HL-60 (cell line): ENCODE results near the gene SNX2.
"Not testable (repeated sequence)": the region's sequence is repeated elsewhere in the genome, so short reads cannot be mapped to it uniquely, and the experiment has no call there.

Experiments used
- DNase-seq, 2 experiments: peaks; one replicate each; pipeline ENCODE4 v3.0.0-alpha.2; 2010 to 2020; ENCODE audit warnings: low read depth in 1 of 2, low spot score in 1 of 2
- H3K27ac ChIP-seq: fragments of 250-450 bp; sonication (Bioruptor Pico); replicated peaks from 2 replicates; pipeline ENCODE4 v1.5.1; 2020; ENCODE audit warnings: mild to moderate bottlenecking, moderate library complexity
- H3K27me3 ChIP-seq: fragments of 250-450 bp; sonication (Bioruptor Pico); 2 replicates; pipeline ENCODE4 v1.5.1; 2021; ENCODE audit warnings: mild to moderate bottlenecking, moderate library complexity; ENCODE audit not compliant: insufficient read depth, poor library complexity, severe bottlenecking
- H3K4me3 ChIP-seq: replicated peaks from 2 replicates; pipeline ENCODE4 v1.5.1; 2011; ENCODE audit warnings: mild to moderate bottlenecking, control low read depth, low read length; ENCODE audit not compliant: insufficient read depth
- GABPA ChIP-seq: IDR thresholded peaks from 2 replicates; pipeline ENCODE4 v1.6.1; 2012; ENCODE audit warnings: low read depth
- POLR2AphosphoS5 ChIP-seq: IDR thresholded peaks from 2 replicates; pipeline ENCODE4 v1.6.1; 2012; ENCODE audit warnings: low read depth
- SPI1 ChIP-seq: IDR thresholded peaks from 2 replicates; pipeline ENCODE4 v1.6.1; 2012; ENCODE audit warnings: low read depth, mild to moderate bottlenecking, borderline replicate concordance
- TF ChIP-seq, protein P1 (sequence below): IDR thresholded peaks from one replicate; pipeline ENCODE4 v1.5.1; 2011; ENCODE audit warnings: low read length, control low read depth, inconsistent platforms; ENCODE audit not compliant: insufficient read depth
- TF ChIP-seq, protein P2 (sequence below): IDR thresholded peaks from 2 replicates; pipeline ENCODE4 v1.6.1; 2012; ENCODE audit warnings: low read depth; ENCODE audit not compliant: insufficient replicate concordance

SNX2 gene

DNA sequence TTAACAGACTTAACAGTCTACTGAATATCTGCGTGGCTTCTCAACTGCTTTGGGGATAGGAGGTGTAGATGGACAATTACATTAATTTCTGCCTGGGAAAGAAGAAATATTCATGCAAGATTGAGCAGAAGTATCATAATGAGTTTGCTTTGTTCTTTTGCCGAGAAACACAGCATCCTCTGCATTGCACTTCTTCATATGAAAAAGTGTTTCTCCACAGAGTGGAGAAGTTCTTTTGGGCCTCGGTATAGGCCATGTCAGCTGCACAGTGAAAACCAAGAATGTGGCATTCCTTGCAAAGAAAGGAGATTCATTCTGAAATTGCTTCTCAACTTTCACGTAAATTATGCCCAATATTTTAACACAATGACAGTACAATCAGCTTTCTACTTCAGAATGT is 17.6 kb upstream of the SNX2 start:
- no peak overlapping the region for H3K4me3 ChIP-seq
- no peak overlapping the region for H3K27ac ChIP-seq
- H3K27me3 ChIP-seq: no peaks in the 10 kb centered on the region
- TF ChIP-seq POLR2AphosphoS5 (no peak), SPI1 (no peak), GABPA (no peak)
- TF ChIP-seq, protein P1, sequence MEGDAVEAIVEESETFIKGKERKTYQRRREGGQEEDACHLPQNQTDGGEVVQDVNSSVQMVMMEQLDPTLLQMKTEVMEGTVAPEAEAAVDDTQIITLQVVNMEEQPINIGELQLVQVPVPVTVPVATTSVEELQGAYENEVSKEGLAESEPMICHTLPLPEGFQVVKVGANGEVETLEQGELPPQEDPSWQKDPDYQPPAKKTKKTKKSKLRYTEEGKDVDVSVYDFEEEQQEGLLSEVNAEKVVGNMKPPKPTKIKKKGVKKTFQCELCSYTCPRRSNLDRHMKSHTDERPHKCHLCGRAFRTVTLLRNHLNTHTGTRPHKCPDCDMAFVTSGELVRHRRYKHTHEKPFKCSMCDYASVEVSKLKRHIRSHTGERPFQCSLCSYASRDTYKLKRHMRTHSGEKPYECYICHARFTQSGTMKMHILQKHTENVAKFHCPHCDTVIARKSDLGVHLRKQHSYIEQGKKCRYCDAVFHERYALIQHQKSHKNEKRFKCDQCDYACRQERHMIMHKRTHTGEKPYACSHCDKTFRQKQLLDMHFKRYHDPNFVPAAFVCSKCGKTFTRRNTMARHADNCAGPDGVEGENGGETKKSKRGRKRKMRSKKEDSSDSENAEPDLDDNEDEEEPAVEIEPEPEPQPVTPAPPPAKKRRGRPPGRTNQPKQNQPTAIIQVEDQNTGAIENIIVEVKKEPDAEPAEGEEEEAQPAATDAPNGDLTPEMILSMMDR: no peak
- TF ChIP-seq, protein P2, sequence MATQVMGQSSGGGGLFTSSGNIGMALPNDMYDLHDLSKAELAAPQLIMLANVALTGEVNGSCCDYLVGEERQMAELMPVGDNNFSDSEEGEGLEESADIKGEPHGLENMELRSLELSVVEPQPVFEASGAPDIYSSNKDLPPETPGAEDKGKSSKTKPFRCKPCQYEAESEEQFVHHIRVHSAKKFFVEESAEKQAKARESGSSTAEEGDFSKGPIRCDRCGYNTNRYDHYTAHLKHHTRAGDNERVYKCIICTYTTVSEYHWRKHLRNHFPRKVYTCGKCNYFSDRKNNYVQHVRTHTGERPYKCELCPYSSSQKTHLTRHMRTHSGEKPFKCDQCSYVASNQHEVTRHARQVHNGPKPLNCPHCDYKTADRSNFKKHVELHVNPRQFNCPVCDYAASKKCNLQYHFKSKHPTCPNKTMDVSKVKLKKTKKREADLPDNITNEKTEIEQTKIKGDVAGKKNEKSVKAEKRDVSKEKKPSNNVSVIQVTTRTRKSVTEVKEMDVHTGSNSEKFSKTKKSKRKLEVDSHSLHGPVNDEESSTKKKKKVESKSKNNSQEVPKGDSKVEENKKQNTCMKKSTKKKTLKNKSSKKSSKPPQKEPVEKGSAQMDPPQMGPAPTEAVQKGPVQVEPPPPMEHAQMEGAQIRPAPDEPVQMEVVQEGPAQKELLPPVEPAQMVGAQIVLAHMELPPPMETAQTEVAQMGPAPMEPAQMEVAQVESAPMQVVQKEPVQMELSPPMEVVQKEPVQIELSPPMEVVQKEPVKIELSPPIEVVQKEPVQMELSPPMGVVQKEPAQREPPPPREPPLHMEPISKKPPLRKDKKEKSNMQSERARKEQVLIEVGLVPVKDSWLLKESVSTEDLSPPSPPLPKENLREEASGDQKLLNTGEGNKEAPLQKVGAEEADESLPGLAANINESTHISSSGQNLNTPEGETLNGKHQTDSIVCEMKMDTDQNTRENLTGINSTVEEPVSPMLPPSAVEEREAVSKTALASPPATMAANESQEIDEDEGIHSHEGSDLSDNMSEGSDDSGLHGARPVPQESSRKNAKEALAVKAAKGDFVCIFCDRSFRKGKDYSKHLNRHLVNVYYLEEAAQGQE: no peak
- no peak for DNase-seq

DNA sequence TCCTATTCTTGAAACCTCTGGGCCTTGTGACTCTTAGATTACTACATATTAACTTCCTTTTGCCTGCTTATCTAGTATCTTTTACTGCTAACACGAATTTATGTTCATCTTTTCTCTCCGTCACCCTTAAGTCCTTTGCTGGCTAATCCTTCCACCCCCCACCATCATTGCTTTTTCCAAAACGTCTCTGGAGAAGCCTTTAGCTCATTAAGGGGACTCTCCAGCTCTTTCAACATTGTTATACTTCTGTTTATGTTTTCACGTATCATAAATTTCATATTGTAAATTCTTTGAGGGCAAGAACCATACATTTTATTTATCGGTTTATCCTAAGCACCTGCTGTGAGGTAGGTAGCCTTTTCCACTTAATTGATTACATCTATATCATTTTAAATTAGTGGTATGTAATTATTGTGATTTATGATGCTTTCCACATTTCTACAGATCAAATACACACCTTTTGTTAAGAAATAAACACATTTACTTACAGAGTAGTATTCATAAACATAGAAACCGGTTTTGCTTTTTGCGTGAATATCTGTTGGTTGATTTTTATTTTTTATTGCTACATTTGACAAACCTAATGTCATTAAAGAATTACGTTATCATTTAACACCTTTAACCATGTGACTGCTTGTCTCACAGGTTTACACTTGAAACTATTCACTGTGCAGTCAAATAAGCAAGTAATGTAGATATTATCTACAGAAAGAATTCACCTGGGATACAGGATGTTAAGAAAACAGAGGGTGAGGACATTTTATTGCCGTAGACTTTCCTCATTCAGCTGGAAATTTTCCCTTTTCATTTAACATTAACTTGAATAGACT is 15.4 kb upstream of the SNX2 start:
- DNase-seq: no peak
- no peak overlapping the region for H3K27ac ChIP-seq
- TF ChIP-seq SPI1: no peak
- TF ChIP-seq, protein P1: no peak

DNA sequence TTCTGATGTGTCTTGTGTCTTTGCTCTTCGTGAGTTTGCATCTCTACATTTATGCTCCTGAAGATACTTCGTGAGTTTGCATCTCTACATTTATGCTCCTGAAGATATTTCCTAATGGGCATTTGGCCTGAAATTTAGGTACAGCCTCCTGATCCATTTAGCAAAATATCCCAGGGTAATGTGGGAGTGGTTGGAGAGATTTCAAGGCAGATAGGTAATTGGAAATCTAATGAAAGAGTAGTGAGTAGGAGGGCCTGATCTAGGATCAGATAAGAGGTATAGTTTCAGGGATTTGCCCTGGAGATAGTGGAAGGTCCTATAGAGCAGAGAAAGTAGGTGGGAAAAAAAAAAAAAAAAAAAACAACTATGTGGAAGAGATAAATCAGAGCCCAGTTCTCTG is 14.6 kb upstream of the SNX2 start:
- no peaks in the 10 kb centered on the region for H3K27me3 ChIP-seq
- no peak overlapping the region for H3K4me3 ChIP-seq
- no peak for TF ChIP-seq SPI1
- no peak for TF ChIP-seq GABPA
- TF ChIP-seq, protein P2: no peak
- TF ChIP-seq, protein P1: no peak
- H3K27ac ChIP-seq: no peak overlapping the region
- no peak for DNase-seq

More for the DNA sequence above, 15.4 kb upstream of the SNX2 start:
- H3K27me3 ChIP-seq: no peaks in the 10 kb centered on the region
- H3K4me3 ChIP-seq: no peak overlapping the region

DNA sequence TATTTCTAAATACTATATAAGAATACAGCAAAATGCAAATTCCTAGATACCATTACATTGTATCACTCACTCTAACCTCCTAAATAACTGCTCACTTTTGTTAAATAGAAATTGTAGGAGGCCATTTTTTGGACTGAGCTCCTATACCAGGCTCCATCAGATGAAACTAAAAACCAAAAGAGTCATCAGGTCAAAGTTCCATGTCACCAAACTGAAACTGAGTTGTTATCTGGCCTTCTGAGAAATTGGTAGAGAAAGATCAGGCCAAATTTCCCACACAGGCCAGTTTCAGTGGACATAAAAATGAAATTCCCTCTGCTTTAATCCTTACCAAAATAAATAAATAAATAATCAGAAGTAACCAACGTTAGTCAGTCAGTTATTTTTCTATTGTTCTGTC is 13.8 kb upstream of the SNX2 start:
- DNase-seq: no peak
- Histone ChIP-seq H3K27me3 (no peaks in the 10 kb centered on the region), H3K4me3 (no peak overlapping the region), H3K27ac (no peak overlapping the region)
- TF ChIP-seq, protein P2: no peak
- TF ChIP-seq SPI1 (no peak), POLR2AphosphoS5 (no peak), GABPA (no peak)
- TF ChIP-seq, protein P1: no peak

DNA sequence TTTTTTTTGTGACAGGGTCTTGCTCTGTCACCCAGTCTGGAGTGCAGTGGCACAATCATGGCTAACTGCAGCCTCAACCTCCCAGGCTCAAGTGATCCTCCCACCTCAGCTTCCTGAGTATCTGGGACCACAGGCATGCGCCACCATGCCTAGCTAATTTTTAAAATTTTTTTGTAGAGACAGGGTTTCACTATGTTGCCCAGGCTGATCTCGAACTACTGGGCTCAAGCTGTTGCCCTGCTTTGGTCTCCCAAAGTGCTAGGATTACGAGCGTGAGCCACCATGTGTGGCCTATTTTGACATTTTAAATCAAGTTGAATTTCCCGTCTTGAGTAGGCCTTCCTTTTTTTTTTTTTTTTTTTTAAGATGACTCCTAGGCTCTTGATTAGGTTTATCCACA is 13.0 kb upstream of the SNX2 start:
- H3K4me3 ChIP-seq, H3K27me3 ChIP-seq, H3K27ac ChIP-seq, DNase-seq: not testable (repeated sequence)
